HG03045 (cell line): ENCODE results near the gene GNAL.
"Not testable (repeated sequence)": the region's sequence is repeated elsewhere in the genome, so short reads cannot be mapped to it uniquely, and the experiment has no call there.

Experiments
- ATAC-seq: cut with Tn5 transposase; IDR thresholded peaks from one replicate; pipeline ENCODE4 v1.9.1; 2021; ENCODE audit warnings: mild to moderate bottlenecking, moderate library complexity; ENCODE audit not compliant: unreplicated experiment

Gene GNAL

DNA sequence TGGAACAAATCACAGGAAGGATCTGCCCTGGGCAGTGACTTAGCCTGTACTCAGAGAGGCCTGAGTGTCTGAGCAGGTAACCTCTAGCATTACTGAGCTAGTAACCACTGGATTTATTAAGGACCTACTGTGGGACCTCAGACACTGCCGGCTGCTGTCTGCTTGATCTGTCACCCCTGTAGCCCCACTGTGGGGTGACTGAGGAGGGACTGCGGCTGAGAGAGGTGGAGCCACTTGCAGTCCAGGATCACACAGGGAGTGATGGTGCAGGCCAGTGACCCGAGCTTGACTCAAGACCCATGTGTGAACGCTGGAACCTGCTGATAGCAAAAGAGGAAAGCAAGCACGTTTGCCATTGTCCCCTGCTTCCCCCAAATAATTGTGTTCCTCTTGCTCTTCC is 177.7 kb downstream of the GNAL start:
- ATAC-seq: no peak

DNA sequence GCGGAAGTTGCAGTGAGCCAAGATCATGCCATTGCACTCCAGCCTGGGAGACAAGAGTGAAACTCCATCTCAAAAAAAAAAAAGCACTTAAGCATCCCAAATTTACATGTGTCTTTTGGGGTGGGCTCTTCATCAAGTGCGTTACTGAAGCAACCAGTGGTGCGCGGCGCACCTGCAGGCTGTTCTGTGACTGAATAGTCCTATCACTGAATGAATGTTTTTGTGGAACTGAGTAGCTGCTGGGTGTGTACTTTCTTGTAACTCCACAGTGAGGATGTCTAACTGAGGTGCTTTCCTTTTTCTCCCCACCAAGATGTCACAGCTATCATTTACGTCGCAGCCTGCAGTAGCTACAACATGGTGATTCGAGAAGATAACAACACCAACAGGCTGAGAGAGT is 179.2 kb downstream of the GNAL start:
- no peak for ATAC-seq

DNA sequence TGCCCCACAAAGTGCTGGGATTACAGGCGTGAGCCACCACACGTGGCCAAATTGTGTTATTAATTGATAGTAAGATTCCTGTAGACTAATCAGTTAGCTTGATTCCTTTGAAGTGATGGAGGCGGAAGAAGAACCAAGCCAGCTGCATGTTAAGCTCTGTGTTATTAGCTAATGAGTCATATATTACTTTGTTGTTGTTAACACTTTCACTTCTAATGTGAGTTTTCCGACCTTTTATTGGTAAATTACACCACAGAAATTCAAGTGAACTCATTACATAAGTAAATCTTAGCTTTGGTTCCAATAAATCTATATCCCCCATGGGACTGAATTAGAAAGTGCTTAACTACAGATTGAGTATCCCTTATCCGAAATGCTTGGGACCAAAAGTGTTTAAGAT is 182.4 kb downstream of the GNAL start:
- ATAC-seq: no peak

DNA sequence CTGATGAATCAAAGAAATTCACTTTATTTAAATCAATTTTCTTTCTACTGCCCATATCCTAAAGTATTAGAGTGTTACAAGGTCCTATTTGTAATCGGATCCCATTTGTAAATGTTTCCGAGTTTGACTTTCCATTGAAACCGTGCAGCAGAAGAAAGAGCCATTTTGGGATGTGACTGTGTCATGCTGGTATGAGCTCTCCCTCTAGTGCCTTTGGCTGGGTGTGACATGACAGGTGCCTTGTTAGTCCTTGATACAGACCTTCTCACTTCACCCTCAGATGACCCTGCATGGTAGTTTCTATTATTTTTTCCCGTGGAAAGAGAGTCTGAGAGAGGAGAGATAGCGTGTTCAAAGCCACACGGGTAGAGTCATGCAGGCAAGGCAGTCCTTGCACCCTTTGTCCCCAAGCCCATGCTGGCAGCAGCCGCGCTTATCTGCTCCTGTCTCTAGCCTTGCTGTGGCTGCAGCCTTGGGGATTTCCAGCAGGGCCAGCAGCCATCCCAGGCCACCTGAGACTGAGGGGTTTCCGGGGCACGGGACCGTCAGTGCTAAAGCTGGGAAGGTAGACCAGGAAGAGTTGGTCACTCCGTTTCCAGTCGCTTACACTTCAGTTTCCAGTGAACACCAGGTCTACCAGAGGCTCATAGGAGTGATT is 183.5 kb downstream of the GNAL start:
- ATAC-seq: no peak

DNA sequence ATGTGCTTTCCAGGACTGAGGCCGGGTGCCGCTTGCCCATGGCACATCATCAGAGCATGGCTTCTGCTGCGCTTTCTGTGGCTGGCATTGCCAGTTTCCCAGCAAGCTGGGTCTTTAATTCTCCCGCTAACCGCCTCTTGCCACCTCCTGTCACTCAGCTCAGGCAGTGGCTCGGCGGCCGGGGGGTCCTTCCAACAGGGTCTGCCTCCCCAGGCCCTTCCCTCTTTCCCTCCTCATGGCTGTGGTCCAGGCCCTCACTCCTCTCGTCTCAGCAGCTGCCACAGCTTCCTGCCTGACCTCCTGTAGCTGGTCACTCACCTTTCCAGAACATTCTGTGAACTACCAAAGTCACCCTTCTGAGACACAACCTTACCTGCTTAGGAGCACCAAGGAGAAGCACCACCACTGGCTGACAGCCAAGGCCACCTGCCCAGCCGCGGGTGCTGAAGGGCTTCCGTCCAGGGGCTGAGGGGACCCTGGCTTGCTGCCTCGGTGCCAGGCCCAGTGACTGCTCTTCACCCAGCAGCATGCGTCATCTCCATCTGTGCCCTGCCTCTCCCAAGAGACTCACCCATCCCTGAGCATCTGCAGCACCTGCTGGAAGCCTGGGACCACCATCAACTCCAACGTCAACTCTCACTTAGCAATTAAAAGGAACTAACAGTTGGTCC is 184.7 kb downstream of the GNAL start:
- ATAC-seq: no peak

DNA sequence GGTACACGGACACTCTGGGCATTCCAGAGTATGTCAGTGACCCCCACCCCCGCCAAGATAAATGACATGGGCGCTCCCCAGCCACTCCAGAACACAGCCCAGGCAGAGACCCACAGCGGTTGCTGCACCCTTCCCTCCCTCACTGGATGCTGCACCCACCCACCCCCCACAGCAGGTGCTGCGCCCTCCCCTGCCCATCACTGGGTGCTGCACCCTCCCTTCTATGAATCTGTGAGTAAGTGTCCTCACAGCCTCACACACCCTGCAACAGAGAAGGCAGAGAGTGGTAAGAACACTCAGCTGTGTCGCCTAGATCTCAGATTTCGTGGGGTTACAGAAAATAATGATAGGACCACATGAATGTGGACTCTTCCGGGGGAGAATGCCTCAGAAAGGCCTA is 185.6 kb downstream of the GNAL start:
- no peak for ATAC-seq

DNA sequence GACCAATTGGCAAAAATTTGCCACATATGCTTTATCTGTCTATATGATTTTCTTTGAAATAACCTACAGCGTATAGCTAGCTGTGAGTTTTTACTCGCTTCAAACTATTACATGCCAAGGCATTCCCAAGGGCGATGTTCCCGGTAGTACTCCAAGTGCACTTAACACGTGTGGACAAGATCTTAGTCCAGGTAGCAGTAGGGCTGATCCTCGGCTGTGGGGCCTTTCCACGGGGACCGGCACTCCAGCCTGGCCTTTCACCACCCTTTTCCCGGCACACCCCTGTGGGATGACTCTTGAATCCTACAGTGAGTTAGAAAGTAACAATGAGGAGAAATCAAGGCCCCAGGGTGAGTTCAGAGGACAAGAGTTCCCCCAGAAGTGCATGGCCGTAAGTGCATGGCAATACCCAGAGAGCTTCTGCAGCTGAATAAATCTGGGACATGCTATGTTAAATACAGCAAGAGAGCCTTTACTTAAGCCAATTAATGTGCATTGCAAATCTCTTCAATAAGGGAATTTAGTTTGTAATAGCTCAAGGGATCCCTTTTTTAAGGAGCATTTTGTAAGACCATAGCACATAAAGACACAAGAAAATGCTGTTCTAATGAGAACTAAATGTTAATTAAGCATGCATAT is 188.6 kb downstream of the GNAL start:
- no peak for ATAC-seq

DNA sequence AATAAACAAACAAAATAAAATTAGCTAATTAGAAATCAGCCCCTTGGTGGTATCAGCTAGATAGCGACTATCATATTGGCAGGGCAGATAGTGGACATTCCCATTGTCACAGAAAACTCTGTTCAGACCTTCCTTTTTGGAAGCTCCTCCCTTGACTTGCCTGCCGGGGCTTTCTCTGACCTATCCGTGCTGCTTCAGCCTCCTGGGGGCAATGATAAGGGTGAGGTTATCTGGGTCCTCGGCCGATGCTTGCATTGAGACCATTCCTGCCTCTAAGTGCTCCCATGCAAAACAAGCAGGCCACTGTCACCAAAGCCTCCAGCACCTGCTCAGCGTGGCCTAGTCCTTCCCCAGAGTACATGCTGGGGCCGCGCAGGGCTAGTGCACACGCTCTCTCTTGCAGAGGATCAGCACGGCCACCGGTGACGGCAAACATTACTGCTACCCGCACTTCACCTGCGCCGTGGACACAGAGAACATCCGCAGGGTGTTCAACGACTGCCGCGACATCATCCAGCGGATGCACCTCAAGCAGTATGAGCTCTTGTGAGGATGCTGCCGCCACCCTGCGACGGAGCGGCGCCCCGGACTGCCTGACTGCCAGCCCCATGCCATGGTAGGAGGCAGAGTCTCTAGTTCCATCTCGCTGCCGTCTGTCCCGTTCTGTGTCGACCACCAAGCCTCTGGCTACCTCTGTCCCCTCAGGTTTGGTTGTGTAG is 191.7 kb downstream of the GNAL start:
- no peak for ATAC-seq

DNA sequence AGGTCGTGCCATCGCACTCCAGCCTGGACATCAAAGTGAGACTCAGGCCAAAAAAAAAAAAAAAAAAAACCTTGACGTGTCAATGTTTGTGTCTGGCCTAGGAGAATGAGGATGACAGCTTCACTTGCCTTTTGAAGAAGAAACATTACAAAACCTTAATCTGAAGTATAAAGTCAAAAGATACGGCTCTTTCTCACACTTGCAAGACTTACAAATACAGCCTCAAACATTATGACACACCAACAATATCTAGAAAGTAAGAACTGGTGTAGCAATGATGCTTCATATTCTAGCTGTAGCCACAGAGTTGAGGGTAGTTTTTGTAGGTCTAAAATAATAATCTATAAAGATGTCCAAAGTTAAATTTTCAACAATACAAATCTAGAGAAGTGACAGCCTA is 193.6 kb downstream of the GNAL start:
- ATAC-seq: no peak

DNA sequence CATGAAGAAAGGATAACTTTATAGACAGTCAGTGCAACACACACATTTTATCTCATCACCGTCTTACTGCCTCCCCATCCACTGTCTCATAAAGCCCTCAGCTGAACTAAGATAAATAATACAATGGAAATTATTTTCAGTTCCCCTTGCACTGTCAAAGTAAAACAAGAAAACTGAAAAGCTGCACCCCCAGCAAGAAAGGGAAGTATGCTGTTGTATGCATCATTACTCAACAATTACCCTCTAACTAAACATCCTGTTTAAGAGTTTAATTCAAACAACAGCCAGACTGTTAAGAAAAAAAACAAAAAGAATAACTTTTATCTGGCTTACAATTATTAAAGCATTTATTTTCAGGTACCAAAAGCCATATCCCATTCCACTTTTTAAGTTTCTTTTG is 194.1 kb downstream of the GNAL start:
- no peak for ATAC-seq

DNA sequence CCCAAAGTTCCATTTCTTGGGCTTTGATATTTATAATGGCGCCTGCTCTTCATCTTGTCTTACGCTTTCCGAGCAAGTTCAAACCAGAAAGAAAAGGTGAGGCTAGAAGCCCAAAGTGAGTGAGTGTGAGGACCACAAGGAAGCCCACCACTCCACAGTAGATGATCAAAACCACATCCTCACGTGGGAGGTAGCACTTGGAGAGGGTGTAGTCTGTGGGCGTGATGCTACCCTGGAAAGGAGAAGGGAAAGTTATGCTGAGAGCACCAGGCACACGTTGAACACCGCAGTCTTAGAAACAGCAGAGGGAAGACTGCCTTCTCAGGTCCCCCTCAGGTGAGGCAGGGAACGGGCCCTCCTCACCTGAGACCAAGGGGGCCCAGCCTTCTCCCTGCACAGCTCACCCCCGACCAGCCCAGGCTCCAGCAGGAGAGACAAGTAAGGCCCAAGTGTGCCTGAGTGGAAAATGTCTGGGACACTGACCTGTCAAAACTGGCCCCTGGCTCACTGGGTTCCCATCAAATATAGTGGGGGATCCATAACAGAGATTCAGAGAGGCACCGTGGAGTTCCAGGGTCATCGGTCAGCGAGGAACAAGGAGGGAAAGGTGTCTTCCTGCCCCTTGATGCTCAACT is 195.4 kb downstream of the GNAL start:
- no peak for ATAC-seq

DNA sequence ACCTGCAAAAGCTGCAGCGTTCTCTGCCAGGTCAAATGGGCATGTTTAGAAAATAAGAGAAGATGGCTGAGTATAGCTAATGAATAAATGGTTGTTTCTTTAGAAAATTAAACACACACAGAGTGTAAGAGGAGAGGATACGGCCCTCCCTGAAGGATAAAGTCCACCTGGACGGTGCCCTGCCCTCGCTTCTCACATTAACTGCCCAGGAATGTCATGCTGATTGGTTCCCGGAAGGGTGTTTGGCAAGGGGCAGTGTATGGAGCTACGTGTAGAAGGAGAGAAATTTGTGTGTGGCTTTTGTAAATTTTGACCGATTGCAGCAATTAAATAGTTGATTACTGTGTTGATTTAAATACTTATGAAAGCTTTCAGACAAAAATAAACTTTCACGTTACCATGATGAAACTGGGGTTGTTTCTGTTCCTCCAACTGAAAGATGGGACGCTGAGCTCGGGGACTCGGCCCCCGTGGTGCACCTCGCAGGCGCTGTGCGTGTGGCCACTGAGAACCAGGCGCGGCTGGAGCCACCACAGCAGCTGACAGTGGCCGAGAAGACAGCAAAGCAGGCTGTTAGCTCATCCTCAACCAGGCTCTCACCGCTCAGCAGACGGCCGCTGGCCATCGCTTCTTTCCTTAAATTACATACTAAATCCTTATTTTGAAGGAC is 196.3 kb downstream of the GNAL start:
- no peak for ATAC-seq

DNA sequence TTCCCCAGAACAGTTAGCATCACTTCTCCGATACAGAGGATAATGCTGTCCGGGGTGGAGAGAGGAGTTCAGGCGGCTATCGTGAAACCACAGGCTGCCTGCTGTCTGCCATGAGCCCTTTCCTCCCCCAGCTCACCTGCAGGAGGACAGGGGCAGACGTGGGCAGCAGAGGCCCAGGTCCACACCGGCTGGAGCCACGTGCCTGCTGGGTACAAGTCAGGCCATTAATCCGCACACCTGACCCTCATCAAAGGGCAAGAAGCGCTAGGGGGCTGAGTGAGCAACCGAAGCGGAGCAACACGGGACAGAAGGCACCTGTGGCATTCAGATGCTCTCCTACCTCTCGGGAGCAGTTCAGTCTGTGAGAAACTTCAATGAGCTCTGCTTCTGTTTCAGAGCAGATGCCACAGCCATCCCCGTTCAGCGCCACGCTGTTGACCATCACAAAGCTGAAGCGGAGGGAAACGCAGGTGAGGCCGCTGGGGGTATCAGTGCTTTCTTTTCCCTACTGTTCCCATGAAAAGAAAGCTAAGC is 197.6 kb downstream of the GNAL start:
- no peak for ATAC-seq

DNA sequence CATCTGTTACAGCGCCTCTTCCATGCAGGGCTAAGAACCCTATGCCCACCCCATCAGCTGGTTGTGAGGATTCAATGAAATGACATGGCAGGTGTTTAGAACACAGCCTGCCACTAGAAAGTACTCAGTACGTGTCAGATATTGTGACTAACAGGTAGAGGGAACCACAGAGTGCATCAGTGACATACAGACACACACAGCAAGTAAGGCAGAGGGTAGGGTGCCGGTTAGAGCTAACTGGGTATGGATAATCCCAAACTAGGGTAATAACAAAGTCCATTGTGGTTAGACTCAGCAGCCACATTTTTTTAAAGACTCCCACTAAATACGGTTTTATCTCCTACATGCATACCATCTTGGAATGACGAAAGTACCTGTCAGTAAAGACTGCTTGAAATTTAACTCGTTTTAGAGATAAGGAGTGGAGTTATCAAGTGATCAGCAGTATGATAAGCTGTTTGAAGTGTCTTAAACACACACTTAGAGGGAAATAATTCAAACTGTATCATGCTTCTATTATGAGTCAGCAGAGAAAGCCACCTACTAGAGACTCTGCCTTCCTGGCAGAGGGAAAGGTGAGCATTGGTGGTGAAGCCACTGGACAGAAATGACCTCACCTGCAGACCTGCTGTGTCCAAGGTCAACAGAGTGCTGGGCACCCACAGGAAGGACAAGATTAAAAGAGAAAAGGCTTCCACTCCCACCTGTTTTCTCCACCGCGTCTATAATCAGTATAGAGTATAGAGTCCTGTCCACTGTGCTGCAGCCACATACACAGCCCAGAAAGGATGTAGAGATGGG is 198.5 kb downstream of the GNAL start:
- ATAC-seq: no peak

DNA sequence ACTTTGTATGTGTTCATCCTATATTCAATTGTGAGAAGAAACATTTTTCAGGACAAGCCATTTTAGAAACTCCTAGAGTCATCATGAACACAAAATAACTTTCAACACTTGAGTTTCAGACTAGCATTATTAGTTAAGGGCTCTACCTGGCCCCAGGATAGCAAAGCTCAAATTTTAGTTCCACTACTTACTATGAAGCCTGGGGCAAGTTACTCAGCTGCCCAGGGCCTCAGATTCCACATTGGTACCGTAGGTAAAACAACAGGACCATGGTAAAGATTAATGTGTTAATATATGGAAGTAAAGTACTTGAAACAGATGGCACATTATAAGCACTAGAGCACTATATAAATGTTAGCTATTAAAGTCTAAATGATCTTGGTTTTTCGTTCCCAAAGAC is 199.7 kb downstream of the GNAL start:
- ATAC-seq: no peak

DNA sequence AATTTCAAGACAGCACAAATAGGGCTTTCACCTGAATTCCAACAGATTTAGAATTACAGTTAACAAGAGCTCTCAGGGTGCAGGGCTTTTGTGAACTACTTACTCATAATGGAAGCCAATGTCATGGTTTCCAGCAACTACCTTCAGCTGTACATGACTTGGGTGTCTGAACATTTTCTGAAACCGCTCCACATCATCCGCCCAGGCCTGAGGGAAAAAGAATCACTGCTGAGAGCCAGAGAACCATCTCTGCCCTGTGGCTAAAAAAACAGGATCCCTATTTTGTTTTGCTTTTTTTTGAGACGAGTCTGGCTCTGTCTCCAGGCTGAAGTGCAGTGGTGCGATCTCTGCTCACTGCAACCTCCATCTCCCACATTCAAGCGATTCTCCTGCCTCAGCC is 200.2 kb downstream of the GNAL start:
- ATAC-seq: no peak

DNA sequence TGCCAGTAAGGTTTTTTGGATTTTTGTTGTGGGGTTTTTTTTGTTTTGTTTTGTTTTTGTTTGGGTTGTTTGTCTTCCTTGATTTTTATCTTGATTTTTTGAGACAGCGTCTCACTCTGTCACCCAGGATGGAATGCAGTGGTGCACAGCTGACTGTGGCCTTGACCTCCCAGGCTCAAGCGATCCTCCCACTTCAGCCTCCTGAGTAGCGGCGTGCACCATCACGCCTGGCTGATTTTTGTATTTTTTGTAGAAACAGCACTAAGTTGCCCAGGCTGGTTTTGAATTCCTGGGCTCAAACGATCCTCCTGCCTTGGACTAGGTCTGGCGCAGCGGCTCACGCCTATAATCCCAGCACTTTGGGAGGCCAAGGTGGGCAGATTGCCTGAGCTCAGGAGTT is 202.7 kb downstream of the GNAL start:
- ATAC-seq: no peak

DNA sequence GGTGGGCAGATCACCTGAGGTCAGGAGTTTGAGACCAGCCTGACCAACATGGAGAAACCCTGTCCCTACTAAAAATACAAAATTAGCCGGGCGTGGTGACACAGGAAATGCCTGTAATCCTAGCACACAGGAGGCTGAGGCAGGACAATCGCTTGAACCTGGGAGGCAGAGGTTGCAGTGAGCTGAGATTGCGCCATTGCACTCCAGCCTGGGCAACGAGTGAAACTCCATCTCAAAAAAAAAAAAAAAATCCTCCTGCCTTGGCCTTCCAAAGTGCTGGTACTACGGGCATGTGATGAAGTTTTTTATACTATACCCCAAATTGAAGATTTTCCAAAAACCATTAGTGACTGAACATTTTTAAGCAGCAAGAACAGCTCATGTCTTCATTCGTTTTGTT is 203.4 kb downstream of the GNAL start:
- ATAC-seq: not testable (repeated sequence)

DNA sequence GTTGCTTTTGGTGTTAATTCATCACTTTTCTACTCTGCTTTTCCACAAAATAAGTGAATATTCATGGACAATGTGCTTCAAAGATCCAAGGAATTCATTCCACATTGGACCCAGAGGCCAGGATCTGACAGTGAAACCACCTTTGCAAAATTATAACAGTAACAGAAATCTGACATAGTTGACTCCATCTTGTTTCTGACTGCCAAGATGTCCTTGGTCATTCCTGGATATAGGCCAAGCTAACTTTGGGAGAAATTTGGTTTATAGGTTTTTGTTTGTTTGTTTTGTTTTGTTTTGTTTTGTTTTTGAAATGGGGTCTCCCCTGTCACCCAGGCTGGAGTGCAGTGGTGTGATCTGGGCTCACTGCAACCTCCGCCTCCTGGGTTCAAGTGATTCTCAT is 208.7 kb downstream of the GNAL start:
- no peak for ATAC-seq

DNA sequence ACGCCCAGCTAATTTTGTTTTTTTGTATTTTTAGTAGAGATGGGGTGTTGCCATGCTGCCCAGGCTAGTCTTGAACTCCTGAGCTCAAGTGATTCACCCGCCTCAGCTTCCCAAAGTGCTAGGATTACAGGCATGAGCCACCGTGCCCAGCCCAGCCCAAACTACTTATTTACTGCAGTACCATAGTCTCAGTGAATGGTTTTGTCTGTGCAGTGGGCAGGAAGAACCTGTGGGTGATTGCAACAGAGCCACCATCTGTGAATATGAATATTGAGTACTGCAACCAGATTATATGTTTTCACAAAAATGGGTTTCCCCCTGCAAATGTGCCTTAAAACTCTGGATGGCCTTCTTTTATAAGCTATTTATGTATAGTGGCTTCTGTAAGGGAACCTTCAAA is 210.0 kb downstream of the GNAL start:
- ATAC-seq: no peak
